Trophoblast cell (in vitro differentiated cells and primary cell): ENCODE data around the gene C1orf210.

Experiments used
- DNase-seq, 2 donors: peaks; one replicate each; pipeline ENCODE4 v3.0.0-alpha.2; 2016
- H2AFZ ChIP-seq: 2 replicates; pipeline ENCODE4 v1.6.1; 2013; ENCODE audit warnings: low read length, moderate library complexity, mild to moderate bottlenecking; ENCODE audit not compliant: insufficient read depth, poor library complexity
- H2AK5ac ChIP-seq: 2 replicates; pipeline ENCODE4 v1.6.1; 2013; ENCODE audit warnings: mild to moderate bottlenecking, low read length
- H2BK120ac ChIP-seq: 2 replicates; pipeline ENCODE4 v1.6.1; 2013; ENCODE audit warnings: low read length, mild to moderate bottlenecking, moderate library complexity; ENCODE audit not compliant: insufficient read depth, poor library complexity
- H2BK12ac ChIP-seq: 2 replicates; pipeline ENCODE4 v1.6.1; 2013; ENCODE audit warnings: mild to moderate bottlenecking, low read length, moderate library complexity
- H2BK5ac ChIP-seq: 2 replicates; pipeline ENCODE4 v1.6.1; 2013; ENCODE audit warnings: low read length, low read depth, moderate library complexity, mild to moderate bottlenecking; ENCODE audit not compliant: poor library complexity
- H3K14ac ChIP-seq: 2 replicates; pipeline ENCODE4 v1.6.1; 2013; ENCODE audit warnings: mild to moderate bottlenecking, low read length
- H3K18ac ChIP-seq: 2 replicates; pipeline ENCODE4 v1.6.1; 2013; ENCODE audit warnings: mild to moderate bottlenecking, low read length
- H3K23ac ChIP-seq: 2 replicates; pipeline ENCODE4 v1.6.1; 2013; ENCODE audit warnings: low read length
- H3K27ac ChIP-seq: 2 replicates; pipeline ENCODE4 v1.5.1; 2013; ENCODE audit warnings: low read depth, mild to moderate bottlenecking, inconsistent platforms, low read length, moderate library complexity
- H3K27me3 ChIP-seq: 2 replicates; pipeline ENCODE4 v1.6.1; 2013; ENCODE audit warnings: inconsistent platforms, mild to moderate bottlenecking, low read length, moderate library complexity; ENCODE audit not compliant: insufficient read depth
- H3K36me3 ChIP-seq, 2 experiments: 1 replicate in 1 of 2; 2 replicates in 1 of 2; pipeline ENCODE4 v1.6.1; 2013; ENCODE audit warnings: low read length in 2 of 2, mild to moderate bottlenecking in 2 of 2, moderate library complexity in 1 of 2; ENCODE audit not compliant: insufficient read depth in 2 of 2, control insufficient read depth in 1 of 2
- H3K4ac ChIP-seq: 2 replicates; pipeline ENCODE4 v1.6.1; 2013; ENCODE audit warnings: low read depth, mild to moderate bottlenecking, low read length, moderate library complexity
- H3K4me1 ChIP-seq, 2 experiments: 1 replicate in 1 of 2; 2 replicates in 1 of 2; pipeline ENCODE4 v1.6.1; 2013; ENCODE audit warnings: low read length in 2 of 2, mild to moderate bottlenecking in 2 of 2, moderate library complexity in 1 of 2; ENCODE audit not compliant: insufficient read depth in 2 of 2, control insufficient read depth in 1 of 2
- H3K4me2 ChIP-seq: 2 replicates; pipeline ENCODE4 v1.6.1; 2013; ENCODE audit warnings: inconsistent platforms, mild to moderate bottlenecking, low read length, moderate library complexity
- H3K4me3 ChIP-seq: 2 replicates; pipeline ENCODE4 v1.5.1; 2013; ENCODE audit warnings: mild to moderate bottlenecking, low read depth, low read length, inconsistent platforms
- H3K79me1 ChIP-seq: one replicate; pipeline ENCODE4 v1.6.1; 2013; ENCODE audit warnings: low read length
- H3K79me2 ChIP-seq: 2 replicates; pipeline ENCODE4 v1.6.1; 2013; ENCODE audit warnings: low read length, mild to moderate bottlenecking; ENCODE audit not compliant: control insufficient read depth, insufficient read depth, poor library complexity
- H3K9ac ChIP-seq: 2 replicates; pipeline ENCODE4 v1.6.1; 2013; ENCODE audit warnings: mild to moderate bottlenecking, low read length
- H3K9me3 ChIP-seq: 2 replicates; pipeline ENCODE4 v1.6.1; 2013; ENCODE audit warnings: low read depth, mild to moderate bottlenecking, control low read depth, inconsistent platforms, low read length; ENCODE audit not compliant: insufficient read depth
- H4K12ac ChIP-seq: 2 replicates; pipeline ENCODE4 v1.6.1; 2013; ENCODE audit warnings: low read depth, mild to moderate bottlenecking, low read length, moderate library complexity
- H4K8ac ChIP-seq: 2 replicates; pipeline ENCODE4 v1.6.1; 2013; ENCODE audit warnings: low read depth, mild to moderate bottlenecking, low read length, moderate library complexity
- H4K91ac ChIP-seq: one replicate; pipeline ENCODE4 v1.6.1; 2013; ENCODE audit warnings: low read depth, mild to moderate bottlenecking, low read length, moderate library complexity
- WGBS: extraction: QIAGEN DNeasy Blood & Tissue Kit; methylation state at CpG from one replicate; pipeline ENCODE4 v1.1.7; 2013; ENCODE audit warnings: missing lambda C conversion rate; ENCODE audit not compliant: insufficient read length, insufficient coverage; ENCODE audit errors: extremely low coverage; 5-methylcytosine and 5-hydroxymethylcytosine counted together

Gene C1orf210

DNA sequence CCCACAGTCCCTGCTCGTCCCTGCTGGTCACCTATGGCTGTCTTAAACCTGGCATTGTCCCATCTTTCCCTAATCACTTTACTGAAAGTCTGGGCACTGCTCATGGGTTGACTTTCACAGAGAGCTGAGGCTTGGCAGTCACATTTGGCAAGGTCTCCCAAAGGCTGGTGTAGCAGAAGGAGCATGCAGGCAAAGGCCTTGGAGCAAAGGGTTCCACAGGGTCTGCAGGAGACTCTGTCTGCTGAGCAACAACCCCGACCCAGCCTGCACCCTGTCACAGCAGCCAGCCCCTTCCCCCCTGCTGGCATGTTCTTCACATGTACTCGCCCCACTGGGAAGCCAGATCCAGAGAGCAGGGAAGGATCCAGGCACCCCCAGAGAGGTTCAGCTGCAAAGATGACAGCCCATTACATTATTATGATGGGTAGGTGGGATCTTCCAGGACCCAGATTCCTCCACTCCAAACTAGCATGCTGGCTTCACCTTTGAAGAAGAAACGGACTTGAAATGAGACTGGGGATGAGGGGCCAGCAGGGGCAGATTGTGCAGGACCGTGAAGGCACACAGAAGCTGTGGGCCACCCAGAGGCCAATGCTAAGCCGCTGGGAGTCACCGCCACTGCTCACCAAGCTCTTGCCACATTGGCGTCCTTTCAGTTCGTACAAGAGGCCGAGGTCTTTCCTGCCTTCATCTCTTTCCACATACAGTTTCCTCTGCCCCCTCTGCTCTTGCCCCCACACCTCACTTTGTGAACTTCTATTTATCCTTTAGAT, 29.8 kb downstream of the C1orf210 start:
- Histone ChIP-seq H3K18ac (no peak overlapping the region), H3K4me3 (no peak overlapping the region), H2AFZ (no peak overlapping the region), H2BK120ac (no peak overlapping the region), H3K4me2 (no peak overlapping the region), H3K14ac (no peak overlapping the region), H3K23ac (no peak overlapping the region), H3K9me3 (peaks cover 26% of the 10 kb centered on the region), H4K12ac (no peak overlapping the region), H3K36me3 (no peaks in the 10 kb centered on the region), H3K27me3 (no peaks in the 10 kb centered on the region), H2AK5ac (no peak overlapping the region), H4K91ac (no peak overlapping the region), H3K79me2 (no peaks in the 10 kb centered on the region), H2BK12ac (no peak overlapping the region), H3K4ac (no peak overlapping the region), H2BK5ac (no peak overlapping the region), H3K4me1 (no peaks in the 10 kb centered on the region), H4K8ac (no peak overlapping the region), H3K27ac (no peak overlapping the region), H3K79me1 (no peaks in the 10 kb centered on the region), H3K9ac (no peak overlapping the region)
- DNase-seq = no peak
- no CpG with 5 or more reads among the region's 10 CpGs for WGBS

- H4K91ac ChIP-seq = no peak overlapping the region
- no CpG with 5 or more reads among the region's 8 CpGs for WGBS
- no peaks in the 10 kb centered on the region for H3K79me2 ChIP-seq
- H3K36me3 ChIP-seq = no peaks in the 10 kb centered on the region
- H4K12ac ChIP-seq = no peak overlapping the region
- no peak for DNase-seq
- no peaks in the 10 kb centered on the region for H3K4me1 ChIP-seq
- H3K9ac ChIP-seq = no peak overlapping the region
- no peak overlapping the region for H3K4me3 ChIP-seq
- H3K4me2 ChIP-seq = no peak overlapping the region
- no peak overlapping the region for H4K8ac ChIP-seq
- H3K23ac ChIP-seq = no peak overlapping the region
- H3K18ac ChIP-seq = no peak overlapping the region
- H2AK5ac ChIP-seq = no peak overlapping the region
- H3K27me3 ChIP-seq = no peaks in the 10 kb centered on the region
- H2AFZ ChIP-seq = no peak overlapping the region
- no peak overlapping the region for H2BK120ac ChIP-seq
- H3K27ac ChIP-seq = no peak overlapping the region
- peaks cover 26% of the 10 kb centered on the region for H3K9me3 ChIP-seq
- no peak overlapping the region for H3K14ac ChIP-seq
- no peaks in the 10 kb centered on the region for H3K79me1 ChIP-seq
- H3K4ac ChIP-seq = no peak overlapping the region
- H2BK12ac ChIP-seq = no peak overlapping the region
- no peak overlapping the region for H2BK5ac ChIP-seq
These were observed 31.5 kb downstream of the C1orf210 start for GRCh38 chr1:43253876-43254275.

DNA sequence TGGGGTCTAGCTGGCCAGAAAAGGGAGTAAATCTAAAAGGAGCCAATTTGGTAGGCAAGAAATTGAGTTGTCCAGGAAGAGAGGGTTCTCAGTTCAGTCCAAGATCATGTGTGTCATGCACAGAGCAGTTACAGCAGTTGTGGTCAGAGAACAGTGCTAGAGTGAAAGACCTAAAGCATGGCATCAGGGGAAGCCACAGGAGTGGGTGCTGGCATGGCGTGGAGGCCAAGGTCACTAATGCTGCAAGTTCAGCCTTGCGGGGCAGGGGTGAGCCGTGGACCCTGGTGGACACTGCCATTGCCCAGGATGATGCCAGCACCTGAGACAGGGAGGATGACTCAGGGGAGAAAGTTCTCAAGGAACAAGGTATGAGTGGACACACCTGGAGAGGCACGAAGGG, 32.2 kb downstream of the C1orf210 start:
- Histone ChIP-seq H4K91ac (no peak overlapping the region), H3K9ac (no peak overlapping the region), H3K4me3 (no peak overlapping the region), H3K4ac (no peak overlapping the region), H3K18ac (no peak overlapping the region), H3K27me3 (no peaks in the 10 kb centered on the region), H3K9me3 (peaks cover 22% of the 10 kb centered on the region), H4K12ac (no peak overlapping the region), H3K79me2 (no peaks in the 10 kb centered on the region), H2BK12ac (no peak overlapping the region), H3K4me1 (no peaks in the 10 kb centered on the region), H3K79me1 (no peaks in the 10 kb centered on the region), H3K23ac (no peak overlapping the region), H3K14ac (no peak overlapping the region), H3K4me2 (no peak overlapping the region), H3K27ac (no peak overlapping the region), H2BK120ac (no peak overlapping the region), H2AFZ (no peak overlapping the region), H4K8ac (no peak overlapping the region), H2BK5ac (no peak overlapping the region), H3K36me3 (no peaks in the 10 kb centered on the region), H2AK5ac (no peak overlapping the region)
- WGBS = no CpG with 5 or more reads among the region's 4 CpGs
- no peak for DNase-seq

GRCh38 chr1:43252225-43252624, 33.2 kb downstream of the C1orf210 start:
- Histone ChIP-seq H3K79me2 (no peaks in the 10 kb centered on the region), H3K23ac (no peak overlapping the region), H3K27me3 (no peaks in the 10 kb centered on the region), H2BK5ac (no peak overlapping the region), H3K27ac (no peak overlapping the region), H3K36me3 (no peaks in the 10 kb centered on the region), H4K91ac (no peak overlapping the region), H4K8ac (no peak overlapping the region), H2AK5ac (no peak overlapping the region), H3K9me3 (peaks cover 16% of the 10 kb centered on the region), H2BK12ac (no peak overlapping the region), H2AFZ (no peak overlapping the region), H3K4ac (no peak overlapping the region), H3K4me1 (no peaks in the 10 kb centered on the region), H3K79me1 (no peaks in the 10 kb centered on the region), H3K18ac (no peak overlapping the region), H3K14ac (no peak overlapping the region), H3K9ac (no peak overlapping the region), H2BK120ac (no peak overlapping the region), H3K4me3 (no peak overlapping the region), H3K4me2 (no peak overlapping the region), H4K12ac (no peak overlapping the region)
- no CpG with 5 or more reads among the region's 1 CpG for whole genome bisulfite sequencing
- DNase-seq = no peak
